Dedifferentiated amniotic fluid mesenchymal stem cell (primary cell): ENCODE measurements around the gene MAGEE2.
"Not testable (repeated sequence)": the region's sequence is repeated elsewhere in the genome, so short reads cannot be mapped to it uniquely, and the experiment has no call there.

Experiments used
- DNase-seq: peaks from one replicate; pipeline ENCODE4 v3.0.0-alpha.2; 2016; ENCODE audit errors: extremely low spot score

The MAGEE2 gene, protein sequence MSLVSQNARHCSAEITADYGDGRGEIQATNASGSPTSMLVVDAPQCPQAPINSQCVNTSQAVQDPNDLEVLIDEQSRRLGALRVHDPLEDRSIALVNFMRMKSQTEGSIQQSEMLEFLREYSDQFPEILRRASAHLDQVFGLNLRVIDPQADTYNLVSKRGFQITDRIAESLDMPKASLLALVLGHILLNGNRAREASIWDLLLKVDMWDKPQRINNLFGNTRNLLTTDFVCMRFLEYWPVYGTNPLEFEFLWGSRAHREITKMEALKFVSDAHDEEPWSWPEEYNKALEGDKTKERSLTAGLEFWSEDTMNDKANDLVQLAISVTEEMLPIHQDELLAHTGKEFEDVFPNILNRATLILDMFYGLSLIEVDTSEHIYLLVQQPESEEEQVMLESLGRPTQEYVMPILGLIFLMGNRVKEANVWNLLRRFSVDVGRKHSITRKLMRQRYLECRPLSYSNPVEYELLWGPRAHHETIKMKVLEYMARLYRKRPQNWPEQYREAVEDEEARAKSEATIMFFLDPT

DNA sequence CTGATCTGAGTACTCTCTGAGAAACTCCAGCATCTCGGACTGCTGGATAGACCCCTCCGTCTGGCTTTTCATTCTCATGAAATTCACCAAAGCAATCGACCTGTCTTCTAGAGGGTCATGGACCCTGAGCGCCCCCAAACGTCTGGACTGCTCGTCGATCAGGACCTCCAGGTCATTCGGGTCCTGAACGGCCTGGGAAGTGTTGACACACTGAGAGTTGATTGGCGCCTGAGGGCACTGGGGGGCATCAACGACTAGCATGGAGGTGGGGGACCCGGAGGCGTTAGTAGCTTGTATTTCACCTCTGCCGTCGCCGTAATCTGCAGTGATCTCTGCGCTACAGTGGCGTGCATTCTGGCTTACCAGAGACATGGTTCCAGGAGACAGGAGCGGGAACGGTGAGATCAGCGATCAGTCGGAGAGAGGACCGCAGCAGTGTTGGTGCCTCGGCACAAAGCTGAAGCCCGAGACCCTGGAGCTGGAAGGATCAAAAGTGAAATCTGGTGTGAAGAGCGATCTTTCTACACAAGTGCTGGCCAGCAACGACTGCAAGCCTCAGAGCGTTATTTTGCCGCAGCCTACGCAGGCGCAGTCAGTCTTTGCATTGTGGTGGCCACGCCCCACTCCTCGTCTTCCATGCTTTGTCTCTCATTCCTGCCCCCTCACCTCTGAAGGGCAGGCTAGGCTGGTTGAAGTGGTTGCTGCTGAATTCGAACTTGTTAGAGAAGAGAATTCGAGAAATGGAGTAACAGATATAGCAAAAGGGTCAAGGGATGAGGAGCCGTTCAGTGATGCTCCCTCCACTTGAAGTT, at the start of gene MAGEE2:
Gene MAGEE2 (minus strand): TSS at position 575 of the 812 bp plus-strand sequence. CDS start 203 bp downstream, at position 372.
- no peak for DNase-seq

DNA sequence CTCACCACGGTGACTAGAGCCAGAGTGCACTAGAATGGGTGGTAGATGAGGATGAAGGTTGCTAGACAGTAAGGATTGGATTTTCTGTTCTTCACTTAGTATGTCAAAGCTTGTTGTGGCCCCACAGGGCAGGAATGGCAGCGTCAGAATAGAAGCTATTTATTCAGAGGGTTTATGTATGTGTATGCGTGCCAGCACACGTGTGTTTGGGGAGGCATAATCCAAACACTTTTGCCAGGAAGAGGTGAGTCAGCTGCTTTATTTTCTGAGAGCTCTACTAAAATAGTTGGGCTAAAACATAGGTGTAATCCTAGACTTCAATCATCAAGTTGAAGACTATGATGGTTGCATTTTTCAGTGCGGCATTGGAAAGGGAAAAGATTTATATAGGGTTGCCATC, 1.2 kb upstream of the MAGEE2 start:
- no peak for DNase-seq

DNA sequence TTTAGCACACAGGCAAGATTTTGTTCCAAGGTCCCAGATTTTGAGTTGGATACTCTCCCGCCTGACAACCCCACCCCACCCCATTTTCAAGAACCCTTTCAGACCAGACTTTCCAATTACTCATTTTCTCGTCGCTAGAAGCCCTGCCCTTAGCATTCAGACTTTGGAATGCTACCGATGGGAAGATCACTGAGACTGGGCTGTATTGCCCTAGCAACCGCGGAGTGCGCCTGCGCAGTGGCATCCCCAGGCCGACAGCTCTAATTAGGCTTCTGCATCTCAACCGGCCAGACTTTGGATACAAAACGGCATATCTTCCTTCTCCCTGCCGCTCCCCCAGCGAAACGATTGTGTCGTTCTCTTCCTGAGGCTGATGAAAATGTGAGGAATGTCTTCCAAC, 3.4 kb downstream of the MAGEE2 start:
- DNase-seq: no peak

DNA sequence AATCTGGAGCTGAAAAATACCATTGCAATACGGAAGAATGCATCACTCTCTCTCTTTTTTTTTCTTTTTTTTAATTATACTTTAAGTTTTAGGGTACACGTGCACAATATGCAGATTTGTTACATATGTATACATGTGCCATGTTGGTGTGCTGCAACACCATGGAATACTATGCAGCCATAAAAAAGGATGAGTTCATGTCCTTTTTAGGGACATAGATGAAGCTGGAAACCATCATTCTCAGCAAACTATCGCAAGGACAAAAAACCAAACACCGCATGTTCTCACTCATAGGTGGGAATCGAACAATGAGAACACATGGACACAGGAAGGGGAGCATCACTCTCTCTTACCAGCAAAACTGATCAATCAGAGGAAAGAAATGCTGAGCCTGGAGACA, 17.0 kb downstream of the MAGEE2 start:
- not testable (repeated sequence) for DNase-seq

DNA sequence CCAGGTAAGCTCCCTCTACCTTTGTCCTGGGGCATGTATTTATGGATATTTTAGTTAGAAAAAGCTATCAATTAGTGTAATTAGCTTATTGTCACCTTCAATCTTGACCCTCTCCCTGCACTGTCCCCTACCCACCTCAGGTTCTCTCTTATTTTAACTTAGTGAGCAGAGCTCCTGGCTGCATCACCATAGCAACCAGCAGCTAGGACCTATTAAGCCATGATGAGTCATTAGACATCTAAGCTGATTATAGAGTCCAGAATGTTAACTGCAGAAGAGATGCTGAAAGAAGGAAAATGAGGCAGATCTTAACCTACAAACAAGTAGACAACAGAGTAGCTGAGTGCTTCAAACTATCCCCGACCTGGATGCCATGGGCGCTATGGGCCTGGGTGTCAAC, 36.6 kb downstream of the MAGEE2 start:
- DNase-seq: no peak

DNA sequence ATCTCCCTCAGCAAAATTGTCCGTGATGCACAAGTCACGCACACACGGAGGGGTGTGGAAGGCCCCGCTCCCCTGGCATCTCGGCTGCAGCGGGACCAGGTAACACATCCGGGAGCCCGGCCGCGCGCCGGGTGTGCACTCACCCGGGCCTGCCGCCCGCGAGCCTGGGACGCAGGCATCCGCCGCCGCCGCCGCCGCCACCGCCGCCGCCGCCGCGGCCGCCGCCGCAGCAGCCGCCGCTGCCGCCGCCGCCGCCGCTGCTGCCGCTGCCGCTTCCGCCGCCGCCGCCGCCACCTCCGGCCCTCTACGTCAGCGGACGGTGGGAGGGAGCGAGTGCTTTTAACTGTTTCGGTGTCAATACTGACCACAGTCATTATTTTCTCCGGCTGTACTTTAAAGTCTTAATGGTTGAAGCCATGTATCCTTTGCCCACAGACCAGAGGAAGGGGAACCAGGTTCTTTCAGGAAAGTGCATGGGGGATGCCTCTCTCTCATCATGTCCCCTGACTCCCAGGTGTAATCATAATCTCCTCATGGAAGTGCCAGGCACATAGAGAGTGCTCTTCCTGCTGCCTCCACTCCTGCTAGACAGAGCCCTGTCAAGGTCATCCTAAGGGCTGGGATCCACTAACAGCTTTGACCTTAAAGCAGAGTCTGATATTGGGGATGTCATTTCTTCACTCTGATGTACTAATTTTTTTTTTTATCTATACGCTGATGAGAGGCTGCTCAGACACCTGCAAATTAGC, 38.0 kb downstream of the MAGEE2 start:
- no peak for DNase-seq
